COLO668 (cell line): Measurements from ENCODE around the gene NUDT7.

Experiments
- DNase-seq: peaks from one replicate; lab custom pipeline; 2025; ENCODE audit not compliant: unreplicated experiment; lab: John Stamatoyannopoulos, UW

NUDT7 gene

DNA sequence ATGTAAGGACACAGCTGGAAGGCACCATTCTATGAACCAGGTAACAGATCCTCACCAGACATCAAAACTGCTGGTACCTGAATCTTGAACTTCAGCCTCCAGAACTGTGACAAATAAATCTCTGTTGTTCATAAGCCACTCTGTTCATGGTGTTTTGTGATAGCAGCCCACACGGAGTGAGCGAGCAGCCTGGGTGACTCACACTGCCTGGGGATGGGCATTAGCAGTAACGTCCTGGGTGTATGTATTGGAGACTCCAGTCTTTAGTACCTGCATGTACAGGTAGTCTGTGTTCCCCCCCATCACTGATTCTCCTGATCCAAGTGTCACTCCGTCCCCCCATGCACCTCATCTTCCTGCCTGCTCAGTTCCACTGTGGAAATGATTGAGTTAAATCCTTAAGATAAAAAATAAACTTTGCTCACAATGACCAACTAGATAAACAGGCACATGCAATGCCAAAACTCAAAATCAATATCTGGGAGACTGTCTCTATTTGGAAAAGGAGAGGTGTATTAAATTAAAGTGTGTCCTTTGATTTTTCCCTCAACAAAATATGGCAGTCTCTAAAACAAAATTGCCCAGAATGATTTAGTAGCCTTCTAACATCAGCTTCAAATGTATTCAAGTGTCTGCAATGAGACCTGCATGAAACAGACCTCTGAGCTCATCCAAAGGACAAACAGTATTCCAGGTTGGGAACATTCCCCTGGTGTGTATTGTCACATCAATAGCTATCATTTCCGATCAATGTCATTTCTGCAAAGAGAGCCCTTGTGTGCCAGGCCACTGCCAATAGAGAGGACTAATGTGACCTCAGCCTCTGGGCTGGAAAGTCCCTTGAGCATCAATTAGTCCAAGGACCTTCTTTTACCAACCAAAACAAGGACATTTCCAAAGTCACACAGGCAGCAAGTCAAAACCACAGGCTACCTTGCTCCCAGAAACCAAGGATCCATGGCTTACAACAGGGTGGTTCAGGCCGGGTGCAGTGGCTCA is 53.9 kb downstream of the NUDT7 start:
- DNase-seq = no peak

DNA sequence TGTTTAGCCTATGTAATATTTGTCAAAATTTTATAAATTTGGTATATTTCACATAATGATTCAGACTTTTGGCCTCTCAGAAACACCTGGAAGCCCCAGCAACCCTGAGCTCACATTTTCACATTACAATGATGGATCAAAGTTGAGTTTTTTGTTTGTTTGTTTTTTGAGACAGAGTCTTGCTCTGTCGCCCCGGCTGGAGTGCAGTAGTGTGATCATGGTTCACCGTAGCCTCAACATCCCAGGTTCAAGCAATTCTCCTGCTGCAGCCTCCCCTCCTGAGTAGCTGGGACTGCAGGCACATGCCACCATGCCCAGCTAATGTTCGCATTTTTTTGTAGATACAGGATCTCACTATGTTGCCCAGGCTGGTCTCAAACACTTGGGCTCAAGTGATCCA is 55.4 kb downstream of the NUDT7 start:
- DNase-seq = no peak

DNA sequence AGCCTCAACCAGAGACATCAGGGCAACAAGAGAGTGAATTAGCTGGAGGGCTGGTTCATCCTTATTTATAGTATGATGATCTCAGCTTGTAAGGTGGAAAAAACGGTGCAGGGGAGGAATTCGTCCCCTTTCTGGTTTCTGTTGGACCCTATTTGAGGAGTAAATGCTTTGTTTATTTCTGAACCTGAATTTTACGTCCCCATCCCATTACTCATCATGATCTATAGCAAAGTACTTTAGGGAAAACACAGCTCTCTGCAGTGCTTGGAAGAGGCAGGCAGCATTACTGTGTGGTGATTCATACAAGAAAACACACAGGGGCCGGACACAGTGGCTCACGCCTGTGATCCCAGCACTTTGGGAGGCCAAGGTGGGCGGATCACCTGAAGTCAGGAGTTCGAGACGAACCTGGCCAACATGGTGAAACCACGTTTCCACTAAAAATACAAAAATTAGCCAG is 58.1 kb downstream of the NUDT7 start:
- DNase-seq = no peak

DNA sequence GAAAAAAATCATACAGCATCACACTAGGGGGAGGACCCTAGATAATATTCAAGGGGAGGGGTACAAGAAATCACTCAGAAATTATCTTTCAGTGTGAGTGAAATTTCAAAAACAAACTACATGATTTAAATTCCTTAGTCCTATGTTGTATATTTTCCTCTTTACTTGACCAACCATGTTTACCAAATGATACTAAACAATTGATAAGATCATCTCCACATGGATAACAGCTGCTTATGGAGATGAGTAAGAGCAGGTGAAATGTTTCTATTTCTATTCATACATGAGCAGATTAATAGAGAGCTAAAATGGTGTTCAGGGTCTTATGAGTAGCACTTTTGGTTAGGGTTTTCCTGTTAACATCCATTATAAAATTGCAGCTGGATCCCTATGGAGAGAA is 58.8 kb downstream of the NUDT7 start:
- DNase-seq = no peak

DNA sequence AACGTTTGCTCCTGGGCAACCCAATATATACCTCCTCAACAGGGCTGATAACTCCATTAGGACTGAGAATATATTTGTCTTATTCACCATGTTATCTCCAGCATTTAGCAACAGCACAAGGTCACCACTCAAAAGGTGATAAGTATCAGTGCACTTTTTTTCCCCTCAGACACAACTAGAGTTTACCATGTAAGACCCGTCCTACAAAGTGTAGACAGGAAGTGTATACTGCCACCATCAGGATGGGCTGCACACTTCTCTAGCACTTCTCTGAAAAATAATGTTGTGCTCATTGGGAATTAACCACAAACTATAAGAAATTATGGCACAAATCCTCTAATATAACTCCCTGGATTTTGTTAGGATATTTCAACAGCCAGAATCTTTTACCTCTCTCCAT is 60.4 kb downstream of the NUDT7 start:
- DNase-seq = no peak

DNA sequence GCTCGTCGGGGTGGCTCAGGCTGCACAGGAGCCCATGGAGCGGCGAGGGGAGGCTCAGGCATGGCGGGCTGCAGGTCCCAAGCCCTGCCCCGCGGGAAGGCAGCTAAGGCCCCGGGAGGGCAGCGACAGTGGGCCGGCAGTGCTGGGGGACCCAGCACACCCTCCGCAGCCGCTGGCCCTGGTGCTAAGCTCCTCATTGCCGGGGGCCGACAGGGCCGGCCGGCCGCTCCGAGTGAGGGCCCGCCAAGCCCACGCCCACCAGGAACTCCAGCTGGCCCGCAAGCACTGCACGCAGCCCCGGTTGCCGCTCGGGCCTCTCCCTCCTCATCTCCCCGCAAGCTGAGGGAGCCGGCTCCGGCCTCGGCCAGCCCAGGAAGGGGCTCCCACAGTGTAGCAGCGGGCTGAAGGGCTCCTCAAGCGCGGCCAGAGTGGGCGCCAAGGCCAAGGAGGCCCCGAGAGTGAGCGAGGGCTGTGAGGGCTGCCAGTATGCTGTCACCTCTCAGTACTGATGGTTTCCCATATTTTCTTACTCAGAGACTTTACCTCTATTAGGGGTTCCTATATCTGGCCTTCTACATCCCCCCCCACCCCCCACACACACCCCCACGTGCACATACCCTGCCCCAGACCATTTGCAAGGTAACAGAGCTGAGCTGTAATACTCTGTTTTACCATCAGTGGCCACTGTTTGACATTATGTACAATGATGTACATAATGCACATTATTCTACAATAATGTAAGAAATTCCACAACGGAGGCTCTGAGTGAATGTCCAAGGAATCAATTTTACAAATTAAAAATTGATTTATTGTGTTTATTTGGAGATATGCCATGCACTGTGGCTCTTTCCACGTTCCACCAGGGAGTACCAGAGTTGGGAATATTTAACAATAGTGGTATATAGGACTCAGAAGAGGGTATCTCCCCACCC is 62.4 kb downstream of the NUDT7 start:
- no peak for DNase-seq

DNA sequence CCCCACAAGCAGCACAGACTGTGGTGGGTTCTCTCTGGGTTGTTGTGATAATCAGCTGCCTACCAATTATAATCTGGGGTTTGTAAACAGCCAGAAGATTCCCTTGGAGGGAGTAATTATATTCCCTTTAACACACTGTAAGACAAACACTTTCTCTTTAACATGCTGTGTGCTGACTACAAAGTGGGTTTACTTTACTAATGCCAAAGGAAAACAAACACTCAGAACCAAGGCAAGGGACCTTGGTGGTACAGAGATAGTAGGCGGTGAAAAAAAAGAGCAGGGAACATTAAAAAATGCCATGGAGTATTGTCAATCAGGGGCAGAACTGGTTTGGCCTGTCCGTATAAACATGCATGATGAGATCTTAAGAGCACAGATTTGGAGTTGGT is 63.1 kb downstream of the NUDT7 start:
- no peak for DNase-seq

DNA sequence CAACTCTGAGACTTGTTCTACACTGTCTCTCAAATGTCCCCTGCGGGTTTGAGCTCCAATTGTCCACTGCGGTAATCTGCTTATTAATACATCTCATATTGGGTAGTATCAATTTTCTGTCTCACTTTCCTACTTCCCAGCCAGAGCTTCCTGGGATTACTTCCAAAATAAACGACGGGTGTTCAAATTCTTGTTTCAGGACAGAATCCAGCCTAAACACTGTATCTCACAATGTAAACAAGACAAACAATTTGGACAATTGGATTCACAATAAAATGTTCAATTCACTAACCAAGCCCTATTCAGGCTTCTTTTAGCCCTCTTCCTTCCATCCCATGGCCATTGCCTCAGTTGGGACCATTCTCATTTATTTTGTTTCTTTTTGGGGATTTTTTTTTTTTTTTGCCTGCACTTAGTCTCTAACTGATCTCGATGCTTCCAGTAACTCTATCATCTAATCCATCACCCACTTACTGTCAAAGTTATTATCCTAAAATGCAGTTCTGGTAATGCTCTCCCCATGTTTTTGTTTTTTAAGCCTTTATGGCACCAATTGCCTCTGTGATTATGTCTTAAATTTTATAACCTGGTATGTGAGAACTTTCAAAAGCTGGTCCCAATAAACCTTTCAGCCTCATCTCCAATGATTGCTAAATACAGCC is 64.0 kb downstream of the NUDT7 start:
- DNase-seq = no peak

DNA sequence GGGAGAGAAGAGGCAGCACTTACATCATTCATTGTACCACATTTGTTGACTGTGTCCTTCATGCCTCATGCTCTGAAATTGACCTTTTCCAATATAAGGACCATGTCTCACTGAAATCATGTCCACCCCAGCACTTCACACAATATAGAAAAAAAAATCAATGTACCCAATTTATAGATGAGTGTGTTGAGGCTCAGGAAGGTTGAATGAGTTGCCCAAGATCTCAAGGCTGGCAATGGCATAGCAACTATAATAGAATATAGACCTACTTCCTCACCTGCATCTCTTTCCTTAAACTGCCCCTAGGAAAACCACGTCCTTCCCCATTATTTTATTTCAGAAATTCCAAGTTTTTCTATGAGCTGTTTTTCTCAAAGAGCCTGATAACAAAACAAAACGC is 65.1 kb downstream of the NUDT7 start:
- no peak for DNase-seq

DNA sequence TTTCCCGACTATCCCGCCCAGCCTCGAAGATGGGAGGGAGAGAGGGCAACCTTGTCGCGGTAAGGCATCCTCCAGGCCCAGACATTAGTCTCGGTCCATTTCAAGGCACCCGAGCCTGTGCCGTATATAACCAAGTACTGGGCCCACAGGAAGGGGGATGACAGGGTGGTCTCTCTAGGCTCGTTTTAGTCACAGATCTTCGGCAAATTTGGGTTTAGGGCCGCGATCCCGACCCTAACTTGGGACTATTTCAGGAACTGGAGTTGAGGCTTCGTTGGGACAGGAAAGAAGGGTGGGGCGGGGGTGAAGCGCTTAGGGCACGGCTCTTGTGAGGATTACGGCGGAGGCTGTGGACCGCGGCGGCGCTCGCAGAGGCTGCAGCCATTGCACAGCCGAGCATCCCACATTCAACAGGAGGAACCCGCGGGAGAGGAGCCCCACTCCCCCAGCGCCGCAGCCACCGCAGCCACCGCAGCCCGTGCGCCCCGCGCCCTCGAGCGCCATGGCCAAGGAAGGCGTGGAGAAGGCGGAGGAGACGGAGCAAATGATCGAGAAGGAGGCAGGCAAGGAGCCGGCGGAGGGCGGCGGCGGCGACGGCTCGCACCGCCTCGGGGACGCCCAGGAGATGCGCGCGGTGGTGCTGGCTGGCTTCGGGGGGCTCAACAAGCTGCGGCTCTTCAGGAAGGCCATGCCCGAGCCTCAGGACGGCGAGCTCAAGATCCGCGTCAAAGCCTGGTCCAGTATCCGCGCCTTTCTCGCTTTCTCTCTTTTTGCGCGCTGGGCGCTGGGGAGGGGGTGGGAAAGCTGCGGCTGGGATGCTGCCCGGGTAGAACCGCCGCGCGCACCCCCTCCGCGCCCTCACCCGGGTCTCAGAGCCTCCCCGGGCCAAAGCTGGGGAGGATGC is 66.1 kb downstream of the NUDT7 start, which contains the start of gene VAT1L:
Gene VAT1L, plus strand, starts transcription at position 384 of the 904 bp plus-strand sequence. Its CDS starts 119 bp downstream, at position 503.
- peak; percentile 69 for DNase-seq

DNA sequence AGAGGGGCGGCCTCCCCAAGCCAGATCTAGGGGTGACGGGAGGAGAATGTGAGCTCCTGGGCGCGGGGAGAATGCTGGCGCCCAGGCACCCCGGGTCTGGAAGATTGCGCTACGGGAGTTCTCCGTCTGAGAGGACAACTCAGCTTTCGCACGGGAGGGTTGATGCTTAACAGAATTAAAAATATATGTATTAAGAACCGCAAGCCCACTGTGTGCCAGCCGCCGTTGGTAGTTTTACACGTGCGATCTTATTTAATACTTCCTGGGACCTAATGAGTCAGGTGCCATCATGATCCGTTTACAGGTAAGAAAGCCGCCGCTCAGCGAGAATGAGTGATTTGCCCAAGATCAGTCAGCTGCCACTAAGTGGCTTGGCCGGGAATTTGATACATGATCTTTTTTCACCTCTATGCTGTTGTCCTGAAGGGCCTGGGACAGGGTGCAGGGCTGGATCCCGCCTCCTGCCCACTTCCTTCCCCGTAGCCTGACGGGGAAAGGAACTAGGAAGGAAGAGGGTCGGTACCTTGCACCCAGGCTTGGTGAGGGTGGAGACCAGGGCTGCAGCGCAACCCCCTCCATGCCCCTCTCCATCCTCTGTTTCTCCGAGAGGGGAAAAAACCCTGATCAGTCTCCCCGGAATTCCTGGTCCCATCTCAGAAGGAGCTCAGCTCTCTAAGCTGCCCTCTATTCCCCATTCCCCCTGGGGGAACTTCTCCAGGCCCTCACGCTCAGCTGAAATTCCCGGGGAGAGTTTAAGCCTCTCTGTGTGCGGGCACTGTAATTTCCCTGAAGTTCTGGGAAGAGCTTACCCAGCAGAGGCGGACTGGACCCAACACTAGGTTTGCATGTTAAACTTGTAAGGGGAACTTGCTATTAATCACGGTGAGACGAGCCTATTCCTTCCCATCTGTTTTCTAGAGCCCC is 67.0 kb downstream of the NUDT7 start:
- DNase-seq = peak; percentile 46

DNA sequence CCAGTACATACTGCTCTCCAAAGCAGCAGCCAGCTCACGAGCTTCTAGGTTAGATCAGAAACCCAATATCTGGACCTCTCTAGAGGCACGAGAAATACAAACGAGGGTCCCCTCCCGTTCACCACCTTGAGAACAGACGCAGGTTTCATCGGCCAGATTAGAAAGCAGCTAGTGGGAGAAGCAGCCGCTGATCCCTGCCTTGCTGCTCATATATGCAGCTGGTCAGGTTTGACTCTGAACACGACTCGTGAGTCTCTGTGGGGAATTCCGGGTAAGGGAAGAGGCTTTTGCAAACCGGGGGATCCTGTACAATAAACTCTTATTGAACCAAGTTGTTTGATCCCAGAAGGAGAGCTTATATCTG is 67.7 kb downstream of the NUDT7 start:
- DNase-seq = no peak

DNA sequence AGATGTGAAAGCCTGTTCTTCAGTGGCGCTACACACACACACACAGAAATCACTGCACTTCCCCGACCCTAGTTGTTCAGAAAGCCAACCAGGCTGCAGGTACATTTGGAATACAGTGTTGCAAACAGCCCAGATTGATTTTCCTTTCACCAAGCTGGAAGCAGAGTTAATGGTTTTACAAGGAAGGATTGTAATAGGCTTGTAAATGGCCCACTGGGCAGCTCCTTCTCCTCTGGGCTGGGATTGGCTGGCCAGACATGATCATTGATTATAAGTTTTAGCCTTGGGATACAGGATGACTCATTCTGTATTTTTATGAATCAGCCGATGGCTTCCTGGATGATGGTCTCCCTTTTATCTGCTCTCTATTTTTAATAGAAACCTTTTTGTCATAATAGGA is 68.6 kb downstream of the NUDT7 start:
- DNase-seq = no peak
